ENCODE results near the gene WDFY1.

The WDFY1 gene

DNA sequence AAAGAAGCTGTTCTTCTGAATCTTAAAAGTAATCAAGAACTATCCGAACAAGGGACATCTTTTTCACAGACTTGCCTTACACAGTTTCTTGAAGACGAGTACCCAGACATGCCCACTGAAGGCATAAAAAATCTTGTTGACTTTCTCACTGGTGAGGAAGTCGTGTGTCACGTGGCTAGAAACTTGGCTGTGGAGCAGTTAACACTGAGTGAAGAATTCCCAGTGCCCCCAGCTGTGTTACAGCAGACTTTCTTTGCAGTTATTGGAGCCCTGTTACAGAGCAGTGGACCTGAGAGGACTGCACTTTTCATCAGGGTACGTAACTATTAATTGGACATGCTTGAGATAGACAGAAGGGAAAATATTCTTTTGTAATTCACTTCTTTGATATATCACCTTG, 14.6 kb upstream of the WDFY1 start (continued):
- TF ChIP-seq ZNF580 (tag by site-specific recombination; IDR thresholded peaks at IDR 0.05) (no peak), SETDB1 (IDR thresholded peaks at IDR 0.05; ENCODE audit: insufficient read length, low read length) (no peak), ZNF16 (tag by site-specific recombination; IDR thresholded peaks at IDR 0.05; ENCODE audit: low read depth) (no peak), YY2 (tag by site-specific recombination; IDR thresholded peaks at IDR 0.05) (no peak), ZNF26 (tag by site-specific recombination; IDR thresholded peaks at IDR 0.05) (no peak), ZNF548 (tag by site-specific recombination; IDR thresholded peaks at IDR 0.05) (no peak), ZNF837 (tag by site-specific recombination; IDR thresholded peaks at IDR 0.05) (no peak), ZSCAN23 (tag by site-specific recombination; IDR thresholded peaks at IDR 0.05) (no peak), ZNF529 (tag by site-specific recombination; IDR thresholded peaks at IDR 0.05; ENCODE audit: insufficient replicate concordance) (no peak), ZBTB6 (tag by site-specific recombination; IDR thresholded peaks at IDR 0.05) (no peak), ZNF132 (tag by site-specific recombination; IDR thresholded peaks at IDR 0.05; ENCODE audit: borderline replicate concordance) (no peak)
- TF ChIP-seq, protein P1, sequence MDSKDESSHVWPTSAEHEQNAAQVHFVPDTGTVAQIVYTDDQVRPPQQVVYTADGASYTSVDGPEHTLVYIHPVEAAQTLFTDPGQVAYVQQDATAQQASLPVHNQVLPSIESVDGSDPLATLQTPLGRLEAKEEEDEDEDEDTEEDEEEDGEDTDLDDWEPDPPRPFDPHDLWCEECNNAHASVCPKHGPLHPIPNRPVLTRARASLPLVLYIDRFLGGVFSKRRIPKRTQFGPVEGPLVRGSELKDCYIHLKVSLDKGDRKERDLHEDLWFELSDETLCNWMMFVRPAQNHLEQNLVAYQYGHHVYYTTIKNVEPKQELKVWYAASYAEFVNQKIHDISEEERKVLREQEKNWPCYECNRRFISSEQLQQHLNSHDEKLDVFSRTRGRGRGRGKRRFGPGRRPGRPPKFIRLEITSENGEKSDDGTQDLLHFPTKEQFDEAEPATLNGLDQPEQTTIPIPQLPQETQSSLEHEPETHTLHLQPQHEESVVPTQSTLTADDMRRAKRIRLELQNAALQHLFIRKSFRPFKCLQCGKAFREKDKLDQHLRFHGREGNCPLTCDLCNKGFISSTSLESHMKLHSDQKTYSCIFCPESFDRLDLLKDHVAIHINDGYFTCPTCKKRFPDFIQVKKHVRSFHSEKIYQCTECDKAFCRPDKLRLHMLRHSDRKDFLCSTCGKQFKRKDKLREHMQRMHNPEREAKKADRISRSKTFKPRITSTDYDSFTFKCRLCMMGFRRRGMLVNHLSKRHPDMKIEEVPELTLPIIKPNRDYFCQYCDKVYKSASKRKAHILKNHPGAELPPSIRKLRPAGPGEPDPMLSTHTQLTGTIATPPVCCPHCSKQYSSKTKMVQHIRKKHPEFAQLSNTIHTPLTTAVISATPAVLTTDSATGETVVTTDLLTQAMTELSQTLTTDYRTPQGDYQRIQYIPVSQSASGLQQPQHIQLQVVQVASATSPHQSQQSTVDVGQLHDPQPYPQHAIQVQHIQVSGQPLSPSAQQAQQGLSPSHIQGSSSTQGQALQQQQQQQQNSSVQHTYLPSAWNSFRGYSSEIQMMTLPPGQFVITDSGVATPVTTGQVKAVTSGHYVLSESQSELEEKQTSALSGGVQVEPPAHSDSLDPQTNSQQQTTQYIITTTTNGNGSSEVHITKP (tag by site-specific recombination; IDR thresholded peaks at IDR 0.05) = no peak
- TF ChIP-seq, protein P2, sequence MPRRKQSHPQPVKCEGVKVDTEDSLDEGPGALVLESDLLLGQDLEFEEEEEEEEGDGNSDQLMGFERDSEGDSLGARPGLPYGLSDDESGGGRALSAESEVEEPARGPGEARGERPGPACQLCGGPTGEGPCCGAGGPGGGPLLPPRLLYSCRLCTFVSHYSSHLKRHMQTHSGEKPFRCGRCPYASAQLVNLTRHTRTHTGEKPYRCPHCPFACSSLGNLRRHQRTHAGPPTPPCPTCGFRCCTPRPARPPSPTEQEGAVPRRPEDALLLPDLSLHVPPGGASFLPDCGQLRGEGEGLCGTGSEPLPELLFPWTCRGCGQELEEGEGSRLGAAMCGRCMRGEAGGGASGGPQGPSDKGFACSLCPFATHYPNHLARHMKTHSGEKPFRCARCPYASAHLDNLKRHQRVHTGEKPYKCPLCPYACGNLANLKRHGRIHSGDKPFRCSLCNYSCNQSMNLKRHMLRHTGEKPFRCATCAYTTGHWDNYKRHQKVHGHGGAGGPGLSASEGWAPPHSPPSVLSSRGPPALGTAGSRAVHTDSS (tag by site-specific recombination; IDR thresholded peaks at IDR 0.05) = no peak

DNA sequence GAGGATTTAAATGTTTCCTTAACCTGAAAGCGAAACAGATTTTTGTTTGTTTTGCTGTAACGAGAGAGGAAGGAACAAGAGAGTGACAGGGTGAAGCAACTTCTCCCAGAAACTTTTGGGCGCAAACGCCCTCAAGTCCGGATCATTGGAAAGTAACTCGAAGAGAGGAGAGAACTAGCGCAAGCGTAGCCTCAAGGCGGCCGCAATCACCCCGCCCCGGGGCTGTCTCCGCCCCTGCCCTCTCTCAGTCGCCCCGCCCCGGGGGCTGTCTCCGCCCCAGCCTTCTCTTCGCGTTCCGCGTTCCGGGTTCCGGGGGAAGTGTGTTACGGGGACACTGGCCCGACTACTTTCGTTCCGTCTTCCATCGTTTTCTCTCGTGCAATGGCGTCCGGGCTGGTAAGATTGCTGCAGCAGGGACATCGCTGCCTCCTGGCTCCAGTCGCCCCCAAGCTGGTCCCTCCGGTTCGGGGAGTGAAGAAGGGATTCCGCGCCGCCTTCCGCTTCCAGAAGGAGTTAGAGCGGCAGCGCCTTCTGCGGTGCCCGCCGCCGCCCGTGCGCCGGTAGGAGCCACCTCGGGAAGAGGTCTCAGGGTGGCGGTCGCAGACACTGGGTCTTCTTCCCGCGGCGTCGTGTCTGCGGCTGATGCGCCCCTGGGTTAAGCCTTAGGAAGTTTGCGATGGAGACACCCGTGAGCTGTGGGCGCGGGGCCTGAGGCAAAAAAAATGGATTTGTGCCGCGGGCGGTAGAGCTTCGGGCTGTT, 12.1 kb upstream of the WDFY1 start, which contains the start of gene MRPL44:
Gene MRPL44 (plus strand): TSS at position 372 of the 760 bp plus-strand sequence. CDS start 10 bp downstream, at position 382.
- H3K4me3 ChIP-seq (ENCODE audit: low read depth, low read length) = peak within 1 kb of the TSS; percentile 61
- CTCF ChIA-PET = interaction anchor here (0.7 to 1.7 kb wide), 4 partner anchors 13 to 281 kb away, joined by 3 to 7 read pairs (median 6); no protein-coding TSS in a partner anchor
- POLR2A ChIA-PET = interaction anchor here (0.5 kb wide), 1 partner anchor 355 kb away, joined by 3 read pairs; the partner anchor contains the start of gene SCG2
- H3K27ac ChIP-seq (ENCODE audit: extremely low read depth, low read depth, low read length) = peak within 1 kb of the TSS; percentile 50; the same call in 1 of the 2 replicates
- peaks cover 13 to 30% of the 10 kb centered on the region in 2 experiments for H3K36me3 ChIP-seq (ENCODE audit: control insufficient read depth in 2 of 2, insufficient read depth in 1 of 2, low read length in 2 of 2)
- peaks cover 16% of the 10 kb centered on the region for H3K4me1 ChIP-seq (ENCODE audit: control insufficient read depth, insufficient read depth, low read length)
- no peaks in the 10 kb centered on the region for H3K9me3 ChIP-seq (ENCODE audit: control insufficient read depth, insufficient read depth, low read depth, low read length)
- TF ChIP-seq ZNF24 (tag by site-specific recombination; IDR thresholded peaks at IDR 0.05) = peak; percentile 87
- TF ChIP-seq, protein P3, sequence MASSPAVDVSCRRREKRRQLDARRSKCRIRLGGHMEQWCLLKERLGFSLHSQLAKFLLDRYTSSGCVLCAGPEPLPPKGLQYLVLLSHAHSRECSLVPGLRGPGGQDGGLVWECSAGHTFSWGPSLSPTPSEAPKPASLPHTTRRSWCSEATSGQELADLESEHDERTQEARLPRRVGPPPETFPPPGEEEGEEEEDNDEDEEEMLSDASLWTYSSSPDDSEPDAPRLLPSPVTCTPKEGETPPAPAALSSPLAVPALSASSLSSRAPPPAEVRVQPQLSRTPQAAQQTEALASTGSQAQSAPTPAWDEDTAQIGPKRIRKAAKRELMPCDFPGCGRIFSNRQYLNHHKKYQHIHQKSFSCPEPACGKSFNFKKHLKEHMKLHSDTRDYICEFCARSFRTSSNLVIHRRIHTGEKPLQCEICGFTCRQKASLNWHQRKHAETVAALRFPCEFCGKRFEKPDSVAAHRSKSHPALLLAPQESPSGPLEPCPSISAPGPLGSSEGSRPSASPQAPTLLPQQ (tag by site-specific recombination; IDR thresholded peaks at IDR 0.05) = peak; percentile 91
- no peak for TF ChIP-seq ZNF350 (tag by site-specific recombination; IDR thresholded peaks at IDR 0.05)
- 0 out of 2 replicates have a peak, but pooled peaks have one; percentile 6 for TF ChIP-seq ZNF19 (tag by site-specific recombination; IDR thresholded peaks at IDR 0.05; ENCODE audit: low read depth)
- TF ChIP-seq ZNF391 (tag by site-specific recombination; IDR thresholded peaks at IDR 0.05; ENCODE audit: borderline replicate concordance, low read depth) = peak; percentile 99
- no peak for TF ChIP-seq MZF1 (tag by site-specific recombination; IDR thresholded peaks at IDR 0.05; ENCODE audit: borderline replicate concordance)
- peak; percentile 98 for TF ChIP-seq ZNF660 (tag by site-specific recombination; IDR thresholded peaks at IDR 0.05)
- TF ChIP-seq SP3 (tag by site-specific recombination; IDR thresholded peaks at IDR 0.05) = peak; percentile 86
- no peak for TF ChIP-seq ZNF292 (tag by site-specific recombination; IDR thresholded peaks at IDR 0.05; ENCODE audit: borderline replicate concordance, low read depth)
- TF ChIP-seq ZIC2 (tag by site-specific recombination; IDR thresholded peaks at IDR 0.05) = 0 out of 2 replicates have a peak, but pooled peaks have one; percentile 11
- peak; percentile 85; the same call in 1 of the 2 replicates for TF ChIP-seq ZNF302 (tag by site-specific recombination; IDR thresholded peaks at IDR 0.05; ENCODE audit: low read depth)
- TF ChIP-seq, protein P4, sequence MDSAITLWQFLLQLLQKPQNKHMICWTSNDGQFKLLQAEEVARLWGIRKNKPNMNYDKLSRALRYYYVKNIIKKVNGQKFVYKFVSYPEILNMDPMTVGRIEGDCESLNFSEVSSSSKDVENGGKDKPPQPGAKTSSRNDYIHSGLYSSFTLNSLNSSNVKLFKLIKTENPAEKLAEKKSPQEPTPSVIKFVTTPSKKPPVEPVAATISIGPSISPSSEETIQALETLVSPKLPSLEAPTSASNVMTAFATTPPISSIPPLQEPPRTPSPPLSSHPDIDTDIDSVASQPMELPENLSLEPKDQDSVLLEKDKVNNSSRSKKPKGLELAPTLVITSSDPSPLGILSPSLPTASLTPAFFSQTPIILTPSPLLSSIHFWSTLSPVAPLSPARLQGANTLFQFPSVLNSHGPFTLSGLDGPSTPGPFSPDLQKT (IDR thresholded peaks at IDR 0.05; ENCODE audit: borderline replicate concordance, low read depth, low read length) = no peak
